Neuron (in vitro differentiated cells): ENCODE data around the gene SYAP1.
"Not testable (repeated sequence)": the region's sequence is repeated elsewhere in the genome, so short reads cannot be mapped to it uniquely, and the experiment has no call there.

ENCODE experiments used
- H2AFZ ChIP-seq: one replicate; pipeline ENCODE4 v1.6.1; 2013; ENCODE audit warnings: low read depth, mild to moderate bottlenecking, inconsistent platforms, low read length, moderate library complexity
- H3K27me3 ChIP-seq: one replicate; pipeline ENCODE4 v1.6.1; 2013; ENCODE audit warnings: low read length; ENCODE audit not compliant: insufficient read depth
- H3K36me3 ChIP-seq: one replicate; pipeline ENCODE4 v1.6.1; 2013; ENCODE audit warnings: low read length; ENCODE audit not compliant: insufficient read depth
- H3K4me1 ChIP-seq: one replicate; pipeline ENCODE4 v1.6.1; 2013; ENCODE audit warnings: low read length; ENCODE audit not compliant: insufficient read depth
- H3K4me3 ChIP-seq: 2 replicates; pipeline ENCODE4 v1.5.1; 2013; ENCODE audit warnings: mild to moderate bottlenecking, low read length, moderate library complexity
- H3K9me3 ChIP-seq: one replicate; pipeline ENCODE4 v1.6.1; 2013; ENCODE audit warnings: low read length

SYAP1 gene

DNA sequence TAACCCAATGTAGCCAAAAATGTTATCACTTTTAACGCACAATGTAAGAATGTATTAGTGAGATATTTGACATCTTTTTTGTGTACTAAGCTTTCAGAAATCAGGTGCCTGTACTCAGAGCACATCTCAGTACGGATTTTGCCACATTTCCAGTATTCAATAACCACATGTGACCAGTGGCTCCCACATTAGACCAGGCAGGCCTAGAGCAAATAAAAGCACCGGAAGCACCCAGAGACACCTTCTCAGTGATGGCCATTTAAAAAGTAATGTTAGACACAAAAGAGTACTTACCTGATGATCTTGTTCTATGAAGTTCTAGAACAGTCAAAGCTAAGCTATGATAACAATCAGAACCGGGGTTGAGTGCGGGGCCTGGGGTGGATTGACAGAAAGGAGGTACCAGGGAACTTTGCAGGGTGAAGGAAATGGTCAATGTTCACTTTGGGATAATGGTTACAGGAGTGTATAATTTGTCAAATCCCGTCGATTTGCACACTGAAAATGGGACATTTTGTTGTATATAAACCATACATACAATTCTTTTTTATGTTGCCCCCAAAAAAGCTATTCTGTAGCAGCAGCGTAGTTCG lies 8.1 kb upstream of the SYAP1 start:
- peaks cover 14% of the 10 kb centered on the region for H3K36me3 ChIP-seq
- peak overlapping the region; percentile 61 for H3K4me3 ChIP-seq
- H3K9me3 ChIP-seq, result no peaks in the 10 kb centered on the region
- peak overlapping the region; percentile 97 for H2AFZ ChIP-seq
- no peaks in the 10 kb centered on the region for H3K27me3 ChIP-seq
- H3K4me1 ChIP-seq, result peaks cover 8% of the 10 kb centered on the region

DNA sequence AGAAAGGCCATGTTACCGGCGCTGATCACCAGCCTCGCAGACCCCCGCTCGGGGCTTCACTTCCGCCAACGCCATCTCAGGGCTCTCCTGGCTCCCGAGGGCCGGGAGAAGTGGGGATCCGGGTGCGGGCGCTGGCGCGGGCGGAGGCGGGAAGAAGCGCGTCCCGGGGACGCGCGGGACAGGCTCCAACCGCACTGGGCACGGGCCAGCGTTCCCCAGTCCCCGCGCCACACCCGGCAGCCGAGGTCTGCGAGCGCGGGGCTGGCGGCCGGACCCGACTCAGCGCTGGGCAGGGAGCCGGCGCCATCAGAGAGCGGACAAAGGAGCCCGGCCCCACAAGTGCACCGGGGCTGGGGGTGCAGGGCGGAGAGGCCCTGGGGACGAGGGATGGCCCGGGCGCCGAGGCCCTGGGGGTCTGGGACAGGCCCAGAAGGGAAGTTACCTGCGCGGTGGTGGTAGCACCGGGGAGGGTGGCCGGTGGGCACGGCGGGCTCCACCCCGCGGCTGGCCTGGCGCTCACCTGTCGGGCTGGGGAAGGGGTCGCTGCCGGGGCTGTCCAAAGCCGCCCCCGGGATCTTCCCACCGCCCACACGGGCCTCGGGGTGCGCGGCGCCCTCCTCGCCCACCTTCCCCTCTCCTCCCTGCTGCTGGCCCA lies 7.4 kb upstream of the SYAP1 start:
- Histone ChIP-seq H3K27me3 (no peaks in the 10 kb centered on the region), H3K9me3 (no peaks in the 10 kb centered on the region), H3K4me1 (peaks cover 8% of the 10 kb centered on the region), H3K4me3 (peak overlapping the region; percentile 61), H2AFZ (peak overlapping the region; percentile 97), H3K36me3 (peaks cover 12% of the 10 kb centered on the region)

DNA sequence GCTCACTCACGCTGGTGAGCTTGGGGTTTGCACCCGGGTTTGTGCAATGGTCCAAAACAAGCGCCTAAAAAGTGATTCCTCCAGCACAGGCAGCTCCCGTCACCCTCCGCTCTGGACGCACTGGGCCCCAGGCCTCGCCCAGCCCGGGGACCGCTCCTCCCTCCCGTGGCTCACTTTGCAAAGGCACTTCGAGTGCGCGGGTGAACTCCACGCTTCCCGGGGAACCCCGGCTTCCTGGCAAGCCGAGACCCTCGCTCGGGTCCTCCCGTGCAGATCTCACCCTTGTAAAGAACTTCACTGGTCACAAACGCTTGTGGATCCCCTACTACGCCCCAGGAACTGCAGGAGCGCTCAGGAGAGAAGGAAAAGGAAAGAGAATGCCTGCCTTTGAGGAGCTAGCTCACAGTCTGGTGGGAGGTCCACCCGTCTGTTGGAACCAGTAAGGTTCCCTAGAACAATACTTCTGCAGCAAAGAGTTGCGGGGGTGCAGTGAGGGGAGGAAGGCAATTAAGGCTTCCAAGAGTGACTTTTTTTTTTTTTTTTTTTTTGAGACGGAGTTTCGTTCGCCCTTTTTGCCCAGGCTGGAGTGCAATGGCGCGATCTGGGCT lies 6.8 kb upstream of the SYAP1 start, which contains the start of gene CTPS2:
Gene CTPS2 (minus strand): TSS at position 122 of the 608 bp plus-strand sequence. CDS start 9,767 bp downstream, outside the sequence.
- no peaks in the 10 kb centered on the region for H3K27me3 ChIP-seq
- peaks cover 8% of the 10 kb centered on the region for H3K4me1 ChIP-seq
- no peaks in the 10 kb centered on the region for H3K9me3 ChIP-seq
- H2AFZ ChIP-seq, result peak within 1 kb of the TSS; percentile 97
- peak within 1 kb of the TSS; percentile 61 for H3K4me3 ChIP-seq
- H3K36me3 ChIP-seq, result peaks cover 7% of the 10 kb centered on the region

DNA sequence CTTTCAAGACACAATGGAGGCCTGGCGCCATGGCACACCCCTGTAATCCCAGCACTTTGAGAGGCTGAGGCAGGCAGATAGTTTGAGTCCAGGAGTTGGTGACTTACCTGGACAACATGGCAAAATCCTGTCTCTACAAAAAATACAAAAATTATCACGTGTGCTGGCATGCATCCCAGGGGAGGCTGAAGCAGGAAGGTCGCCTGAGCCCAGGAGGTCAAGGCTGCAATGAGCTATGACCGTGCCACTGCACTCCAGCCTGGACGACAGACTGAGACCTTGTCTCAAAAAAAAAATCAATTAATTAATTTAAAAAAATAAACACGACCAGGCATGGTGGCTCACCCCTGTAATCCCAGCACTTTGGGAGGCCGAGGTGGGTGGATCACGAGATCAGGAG lies 4.9 kb upstream of the SYAP1 start:
- H3K27me3 ChIP-seq, result no peaks in the 10 kb centered on the region
- H3K4me1 ChIP-seq, result peaks cover 8% of the 10 kb centered on the region
- no peaks in the 10 kb centered on the region for H3K9me3 ChIP-seq
- H3K4me3 ChIP-seq, result no peak overlapping the region
- H2AFZ ChIP-seq, result no peak overlapping the region
- H3K36me3 ChIP-seq, result no peaks in the 10 kb centered on the region

DNA sequence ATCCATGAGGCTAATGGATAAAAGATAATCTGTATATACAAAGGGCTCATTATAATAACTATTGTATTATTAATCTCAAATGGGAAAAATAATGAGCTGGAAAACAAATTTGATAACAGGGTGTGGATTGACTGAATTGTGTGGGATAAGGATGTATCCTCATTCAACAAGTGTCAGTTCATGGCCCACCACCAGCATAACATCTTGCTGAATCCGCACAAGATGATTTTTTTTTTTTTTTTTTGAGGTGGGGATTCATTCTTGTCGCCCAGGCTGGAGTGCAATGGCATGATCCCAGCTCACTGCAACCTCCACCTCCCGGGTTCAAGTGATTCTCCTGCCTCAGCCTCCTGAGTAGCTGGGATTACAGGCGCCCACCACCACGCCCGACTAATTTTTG lies 3.8 kb upstream of the SYAP1 start:
- peaks cover 13% of the 10 kb centered on the region for H3K4me1 ChIP-seq
- not testable (repeated sequence) for H3K36me3 ChIP-seq, H2AFZ ChIP-seq, H3K27me3 ChIP-seq, H3K4me3 ChIP-seq, H3K9me3 ChIP-seq

DNA sequence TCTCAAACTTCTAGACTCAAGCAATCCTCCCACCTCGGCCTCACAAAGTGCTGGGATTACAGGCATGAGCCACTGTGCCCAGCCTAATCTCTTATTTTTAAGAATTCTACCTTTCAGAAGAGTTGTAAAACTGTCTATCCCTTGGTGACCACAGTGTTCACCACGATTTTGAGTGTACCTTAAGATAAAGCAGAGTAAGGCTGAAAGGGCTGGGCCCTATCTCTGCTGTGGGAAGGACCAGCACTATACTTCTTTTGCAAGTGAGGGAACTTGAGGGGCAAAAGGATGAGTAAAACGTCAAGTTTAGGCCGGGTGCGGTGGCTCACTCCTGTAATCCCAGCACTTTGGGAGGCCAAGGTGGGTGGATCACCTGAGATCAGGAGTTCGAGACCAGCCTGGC lies 3.0 kb upstream of the SYAP1 start:
- H3K4me3 ChIP-seq, H3K9me3 ChIP-seq, H2AFZ ChIP-seq, H3K27me3 ChIP-seq, H3K36me3 ChIP-seq: not testable (repeated sequence)
- peaks cover 11% of the 10 kb centered on the region for H3K4me1 ChIP-seq

DNA sequence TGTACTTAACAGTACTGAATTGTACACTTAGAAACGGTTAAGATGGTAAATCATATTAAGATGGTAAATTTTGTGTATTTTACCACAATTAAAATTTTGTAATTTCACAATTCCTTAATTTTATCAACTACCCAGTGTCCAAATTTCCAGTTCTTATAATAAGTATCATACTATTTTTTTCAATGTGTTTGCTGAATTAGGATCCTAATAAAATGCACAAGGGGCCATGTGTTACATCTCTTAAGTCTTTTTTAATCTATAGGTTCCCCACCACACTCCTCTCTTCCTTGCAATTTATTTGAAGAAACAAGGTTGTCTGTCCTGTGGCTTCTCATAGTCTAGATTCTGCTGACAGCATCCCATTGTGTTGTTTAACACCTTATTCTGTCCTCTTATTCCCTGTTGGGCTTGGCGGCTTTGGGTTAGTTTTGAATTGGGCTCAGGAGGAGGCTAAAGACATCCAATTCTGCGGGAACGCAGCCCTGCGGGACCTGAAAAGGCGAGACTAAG lies 533 bp upstream of the SYAP1 start:
- Histone ChIP-seq H3K4me3 (peak overlapping the region; percentile 78), H2AFZ (peak overlapping the region; percentile 4), H3K9me3 (no peaks in the 10 kb centered on the region), H3K36me3 (no peaks in the 10 kb centered on the region), H3K4me1 (peaks cover 6% of the 10 kb centered on the region), H3K27me3 (no peaks in the 10 kb centered on the region)

DNA sequence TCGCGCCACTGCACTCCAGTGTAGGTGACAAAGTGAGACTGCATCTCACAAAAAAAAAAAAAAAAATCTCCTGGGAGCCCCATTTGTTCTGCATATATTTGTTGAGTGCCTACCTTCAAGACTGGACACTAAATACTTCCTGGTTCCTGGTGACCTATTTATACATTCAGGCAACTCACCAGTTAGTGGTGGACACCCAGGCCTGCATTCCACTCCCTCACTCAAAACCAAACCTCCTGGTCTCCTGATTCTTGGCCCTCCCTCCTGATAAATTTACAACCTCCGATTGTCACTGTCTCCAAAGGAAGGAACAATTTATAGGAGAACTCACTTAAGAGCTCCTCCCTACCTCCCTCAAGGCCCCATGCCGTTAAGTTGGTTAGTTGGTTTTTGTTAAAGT lies 3.1 kb downstream of the SYAP1 start:
- Histone ChIP-seq H3K4me3 (no peak overlapping the region), H3K4me1 (peaks cover 6% of the 10 kb centered on the region), H3K36me3 (peaks cover 2% of the 10 kb centered on the region), H3K9me3 (peaks cover under 1% of the 10 kb centered on the region), H2AFZ (no peak overlapping the region), H3K27me3 (no peaks in the 10 kb centered on the region)

DNA sequence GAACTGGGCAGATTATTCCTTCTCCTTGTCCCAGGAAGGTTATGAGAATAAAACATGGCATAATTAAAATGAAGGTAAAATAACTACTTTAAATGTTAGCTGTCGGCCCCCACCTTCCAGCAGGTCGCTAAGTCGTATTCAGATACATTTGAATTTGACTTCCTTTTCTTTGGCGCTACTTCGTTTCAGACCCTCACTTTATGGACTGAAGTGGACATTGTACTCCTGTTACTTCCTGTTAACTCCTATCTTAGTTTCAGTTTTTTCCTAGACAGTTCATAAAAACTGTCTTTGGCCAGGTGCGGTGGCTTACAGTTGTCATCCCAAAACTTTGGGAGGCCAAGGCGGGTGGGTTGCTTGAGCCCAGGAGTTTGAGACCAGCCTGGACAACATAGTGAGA lies 5.7 kb downstream of the SYAP1 start:
- H3K9me3 ChIP-seq, result peaks cover 6% of the 10 kb centered on the region
- no peak overlapping the region for H2AFZ ChIP-seq
- peaks cover 5% of the 10 kb centered on the region for H3K4me1 ChIP-seq
- H3K27me3 ChIP-seq, result no peaks in the 10 kb centered on the region
- no peak overlapping the region for H3K4me3 ChIP-seq
- peaks cover 2% of the 10 kb centered on the region for H3K36me3 ChIP-seq

DNA sequence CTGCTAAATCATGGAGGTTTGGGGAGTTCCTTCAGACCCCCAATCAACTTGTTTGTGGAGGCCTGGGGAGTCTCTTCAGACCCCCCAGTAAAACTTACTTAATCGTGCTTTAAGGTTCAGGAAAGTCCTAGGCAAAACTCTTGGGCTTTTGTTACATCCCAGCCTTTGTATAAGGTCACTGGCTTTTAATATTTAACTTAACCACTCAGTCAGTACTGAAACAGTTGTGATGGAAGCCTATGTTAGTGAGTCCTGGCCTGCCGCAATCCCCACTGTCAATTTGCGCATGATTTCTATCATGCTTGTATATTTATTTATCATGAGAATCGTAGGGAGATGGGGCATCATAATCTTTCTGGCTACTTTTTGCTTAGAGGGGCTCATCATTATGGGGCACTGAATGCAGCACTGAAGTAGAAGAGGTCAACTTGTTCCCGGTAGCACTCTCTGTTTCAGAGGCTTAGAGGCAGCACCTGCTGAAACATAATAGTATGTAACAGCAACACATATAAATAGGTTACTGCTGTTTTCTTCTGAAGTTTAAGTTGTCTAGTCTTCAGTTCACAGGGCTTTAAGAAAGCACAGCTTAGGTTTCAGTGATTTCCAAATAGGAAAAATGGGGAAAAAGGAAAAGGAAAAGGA lies 7.1 kb downstream of the SYAP1 start:
- peaks cover 10% of the 10 kb centered on the region for H3K9me3 ChIP-seq
- not testable (repeated sequence) for H3K4me1 ChIP-seq, H3K4me3 ChIP-seq, H2AFZ ChIP-seq, H3K27me3 ChIP-seq, H3K36me3 ChIP-seq

DNA sequence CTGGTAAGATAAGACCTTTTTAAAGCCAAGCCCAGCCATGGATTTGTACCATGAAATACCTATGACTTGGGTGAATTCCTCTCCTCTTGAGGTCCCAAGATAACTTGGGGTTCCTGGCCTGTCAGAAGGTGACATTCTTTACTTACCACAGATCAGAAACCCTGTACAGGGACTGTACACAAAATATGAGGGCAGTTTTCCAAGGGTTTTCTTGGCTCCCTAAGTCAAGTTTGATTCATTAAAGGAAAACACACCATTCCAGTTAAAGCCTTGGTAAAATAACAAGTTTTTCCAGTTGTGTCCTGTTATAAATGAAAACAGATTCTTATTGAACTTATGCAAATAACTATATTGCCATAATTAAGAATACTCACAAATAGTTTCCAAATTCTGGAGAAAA lies 8.2 kb downstream of the SYAP1 start:
- Histone ChIP-seq H3K9me3 (peaks cover 10% of the 10 kb centered on the region), H3K4me3 (no peak overlapping the region), H3K4me1 (no peaks in the 10 kb centered on the region), H2AFZ (no peak overlapping the region), H3K36me3 (peaks cover 3% of the 10 kb centered on the region), H3K27me3 (no peaks in the 10 kb centered on the region)

DNA sequence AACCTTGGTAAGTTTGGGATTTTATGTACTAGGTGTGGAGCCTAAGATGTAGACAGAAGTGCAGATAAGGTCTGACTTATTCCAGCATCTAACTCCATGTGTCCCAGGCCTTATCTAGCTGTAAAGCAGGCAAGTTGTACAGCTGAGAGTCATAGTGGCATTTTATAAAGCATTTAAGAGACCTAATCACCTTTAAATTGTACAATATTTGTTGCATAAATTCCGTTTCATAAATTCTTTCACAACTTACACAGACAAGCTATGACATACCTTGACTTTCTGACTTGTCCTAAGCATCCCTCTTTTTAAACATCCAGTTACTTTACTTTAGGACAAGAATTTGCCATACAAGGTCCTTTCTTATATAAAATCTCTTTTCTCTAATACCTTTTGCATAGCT lies 11.0 kb downstream of the SYAP1 start:
- no peak overlapping the region for H2AFZ ChIP-seq
- peaks cover 6% of the 10 kb centered on the region for H3K36me3 ChIP-seq
- H3K9me3 ChIP-seq, result peaks cover 10% of the 10 kb centered on the region
- no peaks in the 10 kb centered on the region for H3K4me1 ChIP-seq
- no peak overlapping the region for H3K4me3 ChIP-seq
- no peaks in the 10 kb centered on the region for H3K27me3 ChIP-seq

DNA sequence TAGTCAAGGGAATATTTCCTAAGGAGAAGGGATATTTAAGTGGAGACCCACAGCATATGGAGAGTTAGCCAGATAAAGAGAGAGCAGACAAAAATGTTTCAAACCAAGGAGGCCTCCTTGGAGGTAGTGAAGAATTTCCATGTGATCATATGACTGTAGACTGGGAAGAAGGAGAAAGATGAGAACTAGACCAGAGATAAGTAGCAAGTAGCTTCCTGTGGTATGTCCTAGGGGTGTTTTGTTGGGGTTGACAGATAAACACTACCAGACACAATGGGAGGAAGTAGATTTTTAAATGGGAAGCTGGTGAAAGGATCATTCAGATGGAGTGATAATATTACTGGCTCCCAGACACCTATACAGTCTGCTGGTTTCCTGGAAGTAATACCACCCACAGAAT lies 13.6 kb downstream of the SYAP1 start:
- no peaks in the 10 kb centered on the region for H3K27me3 ChIP-seq
- H3K4me3 ChIP-seq, result no peak overlapping the region
- H3K36me3 ChIP-seq, result peaks cover 29% of the 10 kb centered on the region
- no peaks in the 10 kb centered on the region for H3K4me1 ChIP-seq
- H3K9me3 ChIP-seq, result peaks cover 7% of the 10 kb centered on the region
- no peak overlapping the region for H2AFZ ChIP-seq
